Fibroblast of pulmonary artery (primary cell): ENCODE data around the gene GNAO1.

Experiments used
- DNase-seq: peaks from one replicate; pipeline ENCODE4 v3.0.0-alpha.2; 2010; ENCODE audit warnings: low read depth
- H3K4me3 ChIP-seq: replicated peaks from 2 replicates; pipeline ENCODE4 v1.5.1; 2011; ENCODE audit warnings: low read depth, mild to moderate bottlenecking, control low read depth, low read length, moderate library complexity
- TF ChIP-seq, protein P1 (sequence below): IDR thresholded peaks from 2 replicates; pipeline ENCODE4 v1.5.1; 2011; ENCODE audit warnings: mild to moderate bottlenecking, control low read depth, low read length, inconsistent platforms; ENCODE audit errors: missing control alignments

GNAO1 gene

GRCh38 chr16:56198006-56198754 lies 6.9 kb downstream of the GNAO1 start:
- TF ChIP-seq, protein P1, sequence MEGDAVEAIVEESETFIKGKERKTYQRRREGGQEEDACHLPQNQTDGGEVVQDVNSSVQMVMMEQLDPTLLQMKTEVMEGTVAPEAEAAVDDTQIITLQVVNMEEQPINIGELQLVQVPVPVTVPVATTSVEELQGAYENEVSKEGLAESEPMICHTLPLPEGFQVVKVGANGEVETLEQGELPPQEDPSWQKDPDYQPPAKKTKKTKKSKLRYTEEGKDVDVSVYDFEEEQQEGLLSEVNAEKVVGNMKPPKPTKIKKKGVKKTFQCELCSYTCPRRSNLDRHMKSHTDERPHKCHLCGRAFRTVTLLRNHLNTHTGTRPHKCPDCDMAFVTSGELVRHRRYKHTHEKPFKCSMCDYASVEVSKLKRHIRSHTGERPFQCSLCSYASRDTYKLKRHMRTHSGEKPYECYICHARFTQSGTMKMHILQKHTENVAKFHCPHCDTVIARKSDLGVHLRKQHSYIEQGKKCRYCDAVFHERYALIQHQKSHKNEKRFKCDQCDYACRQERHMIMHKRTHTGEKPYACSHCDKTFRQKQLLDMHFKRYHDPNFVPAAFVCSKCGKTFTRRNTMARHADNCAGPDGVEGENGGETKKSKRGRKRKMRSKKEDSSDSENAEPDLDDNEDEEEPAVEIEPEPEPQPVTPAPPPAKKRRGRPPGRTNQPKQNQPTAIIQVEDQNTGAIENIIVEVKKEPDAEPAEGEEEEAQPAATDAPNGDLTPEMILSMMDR: no peak
- no peak for DNase-seq

GRCh38 chr16:56198755-56199114 lies 7.4 kb downstream of the GNAO1 start:
- no peak for DNase-seq
- TF ChIP-seq, protein P1: no peak
- no peak overlapping the region for H3K4me3 ChIP-seq

More at GRCh38 chr16:56198006-56198754, 6.9 kb downstream of the GNAO1 start:
- H3K4me3 ChIP-seq: no peak overlapping the region

GRCh38 chr16:56199164-56199563 lies 7.9 kb downstream of the GNAO1 start:
- no peak overlapping the region for H3K4me3 ChIP-seq
- no peak for DNase-seq
- TF ChIP-seq, protein P1: no peak

DNA sequence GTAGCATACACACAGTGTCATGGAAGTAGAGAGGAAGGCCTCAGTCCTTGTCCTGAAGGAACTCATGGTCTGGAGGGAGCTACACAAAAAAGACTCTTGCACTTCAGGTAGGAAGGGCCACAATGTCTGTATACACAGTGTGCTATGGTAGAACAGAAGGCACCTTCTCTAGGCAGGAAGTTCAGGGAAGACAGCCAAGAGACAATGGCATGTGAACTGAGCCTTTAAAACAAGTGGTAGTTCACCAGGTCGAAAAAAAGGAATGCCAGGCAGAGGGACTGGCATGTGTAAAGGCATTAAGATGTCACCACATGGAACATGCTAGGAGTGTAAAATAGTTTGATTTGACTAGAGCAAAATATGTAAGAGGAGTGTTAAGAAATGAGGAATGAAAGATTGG lies 9.7 kb downstream of the GNAO1 start:
- no peak overlapping the region for H3K4me3 ChIP-seq
- TF ChIP-seq, protein P1: no peak
- DNase-seq: no peak

DNA sequence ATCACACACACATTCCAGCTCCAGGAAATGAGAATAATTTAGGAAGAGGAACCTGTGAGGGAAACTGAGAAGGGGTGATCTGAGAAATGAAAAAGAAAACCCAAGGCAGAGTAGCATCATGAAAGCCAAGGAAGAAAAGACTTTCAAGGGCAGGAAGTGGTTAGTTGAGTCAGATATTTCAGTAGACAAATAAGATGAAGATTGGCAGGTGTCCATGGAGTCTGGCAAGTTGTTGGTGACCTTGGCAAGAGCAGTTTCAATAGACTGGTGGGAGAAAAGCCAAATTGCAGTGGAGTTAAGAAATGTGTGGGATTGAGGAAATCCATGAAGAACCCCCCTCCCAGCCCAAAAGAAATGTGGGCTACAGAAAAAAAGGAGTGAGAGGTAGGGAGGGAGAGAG lies 10.7 kb downstream of the GNAO1 start:
- TF ChIP-seq, protein P1: no peak
- no peak overlapping the region for H3K4me3 ChIP-seq
- DNase-seq: no peak

GRCh38 chr16:56203052-56203451 lies 11.8 kb downstream of the GNAO1 start:
- TF ChIP-seq, protein P1: peak; percentile 5
- no peak for DNase-seq
- no peak overlapping the region for H3K4me3 ChIP-seq

GRCh38 chr16:56204816-56205215 lies 13.5 kb downstream of the GNAO1 start:
- TF ChIP-seq, protein P1: no peak
- no peak overlapping the region for H3K4me3 ChIP-seq
- DNase-seq: no peak
